ENCODE data around the gene HNRNPA2B1.
"Not testable (repeated sequence)": the region's sequence is repeated elsewhere in the genome, so short reads cannot be mapped to it uniquely, and the experiment has no call there.

HNRNPA2B1 gene

DNA sequence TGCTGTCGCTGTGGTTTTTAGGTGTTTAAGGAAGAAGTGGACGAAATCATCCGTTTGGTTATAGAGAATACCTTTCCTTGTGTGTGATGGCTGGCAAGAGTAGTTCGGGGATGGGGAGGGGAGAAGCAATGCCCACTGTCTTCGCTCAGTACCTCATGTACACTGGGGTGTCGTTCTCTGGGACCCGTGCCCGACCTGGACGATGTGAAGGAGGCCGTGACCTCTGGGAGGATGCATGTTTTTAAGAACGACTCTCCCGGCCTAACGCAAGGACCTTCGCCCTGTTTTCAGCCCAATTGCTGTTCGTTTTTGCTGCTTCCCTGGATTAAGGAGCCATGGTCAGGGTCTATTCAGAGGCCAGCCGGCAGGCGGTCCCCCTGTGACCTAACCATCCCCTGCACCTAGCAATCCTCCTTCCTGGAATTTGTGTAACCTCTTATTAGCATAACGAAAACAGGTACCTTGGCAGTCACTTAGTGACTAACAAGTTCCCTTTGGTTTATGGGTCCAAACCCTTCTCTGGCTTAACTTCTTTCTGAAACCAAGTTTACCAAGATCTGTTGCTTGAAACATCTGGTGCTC lies 47.2 kb downstream of the HNRNPA2B1 start:
- no peak for DNase-seq
- intact Hi-C loops (cut with DNase I): no loop called here

DNA sequence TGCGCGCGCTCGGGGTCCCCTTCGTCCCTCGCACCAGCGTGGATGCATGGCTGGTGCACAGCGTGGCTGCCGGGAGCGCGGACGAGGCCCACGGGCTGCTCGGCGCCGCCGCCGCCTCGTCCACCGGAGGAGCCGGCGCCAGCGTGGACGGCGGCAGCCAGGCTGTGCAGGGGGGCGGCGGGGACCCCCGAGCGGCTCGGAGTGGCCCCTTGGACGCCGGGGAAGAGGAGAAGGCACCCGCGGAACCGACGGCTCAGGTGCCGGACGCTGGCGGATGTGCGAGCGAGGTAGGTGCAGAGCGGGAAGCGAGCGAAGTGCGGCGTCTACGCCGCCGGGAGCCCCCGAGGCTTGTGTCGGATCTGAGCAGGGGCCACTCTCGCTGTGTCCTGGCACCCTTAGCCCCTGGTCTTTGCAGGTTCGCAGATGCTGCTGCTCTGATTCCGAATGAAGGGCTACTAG lies 47.7 kb downstream of the HNRNPA2B1 start:
- intact Hi-C loops (cut with DNase I); DNase-seq: not testable (repeated sequence)

DNA sequence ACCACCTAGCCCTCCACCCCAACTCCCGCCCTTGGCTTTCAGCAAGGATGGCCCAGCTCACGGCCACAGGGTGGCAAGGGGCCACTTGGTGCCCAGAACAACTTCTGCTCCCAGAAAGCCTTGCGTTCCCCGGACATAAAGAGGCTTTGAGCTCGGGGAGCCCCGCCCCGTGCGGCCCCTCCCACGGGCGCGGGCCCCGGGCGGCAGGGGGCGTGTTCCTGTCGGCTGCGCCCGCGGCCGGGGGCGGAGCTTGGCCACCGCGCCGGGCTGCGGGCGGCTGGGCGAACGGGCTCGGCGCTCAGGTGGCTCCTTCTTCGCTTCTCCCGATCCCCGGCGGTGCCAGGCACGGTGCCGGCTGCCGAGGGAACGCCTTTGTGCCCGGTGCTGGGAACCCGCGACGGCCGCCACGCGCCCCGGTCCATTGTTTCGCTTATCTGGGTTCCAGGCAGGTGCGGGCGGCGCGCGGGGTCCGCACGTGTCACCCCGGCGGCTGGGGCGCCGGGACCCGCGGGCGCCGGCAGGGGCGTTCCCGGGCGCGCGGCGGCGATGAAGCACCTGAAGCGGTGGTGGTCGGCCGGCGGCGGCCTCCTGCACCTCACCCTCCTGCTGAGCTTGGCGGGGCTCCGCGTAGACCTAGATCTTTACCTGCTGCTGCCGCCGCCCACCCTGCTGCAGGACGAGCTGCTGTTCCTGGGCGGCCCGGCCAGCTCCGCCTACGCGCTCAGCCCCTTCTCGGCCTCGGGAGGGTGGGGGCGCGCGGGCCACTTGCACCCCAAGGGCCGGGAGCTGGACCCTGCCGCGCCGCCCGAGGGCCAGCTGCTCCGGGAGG lies 48.4 kb downstream of the HNRNPA2B1 start, which contains the start of gene NFE2L3:
Gene NFE2L3, plus strand, starts transcription at position 246 of the 829 bp plus-strand sequence. Its CDS starts 301 bp downstream, at position 547.
- intact Hi-C loops (cut with DNase I): no loop called here
- peak; percentile 44 to 88 (median 73) for DNase-seq

DNA sequence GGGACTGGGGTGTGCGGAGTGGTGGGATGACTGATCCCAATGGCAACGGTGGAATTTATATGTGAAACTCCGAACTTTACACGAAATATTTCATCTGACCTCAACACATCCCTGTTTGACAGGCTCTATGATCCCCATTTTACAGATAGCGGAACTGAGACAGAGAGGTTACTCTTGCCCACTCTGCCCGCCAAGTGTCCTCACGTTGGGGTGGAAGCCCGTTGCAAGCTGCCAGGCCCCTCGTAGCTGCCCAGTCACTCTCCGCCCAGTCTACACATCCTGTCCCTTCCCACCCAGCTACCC lies 48.9 kb downstream of the HNRNPA2B1 start:
- intact Hi-C loops (cut with DNase I): no loop called here

DNA sequence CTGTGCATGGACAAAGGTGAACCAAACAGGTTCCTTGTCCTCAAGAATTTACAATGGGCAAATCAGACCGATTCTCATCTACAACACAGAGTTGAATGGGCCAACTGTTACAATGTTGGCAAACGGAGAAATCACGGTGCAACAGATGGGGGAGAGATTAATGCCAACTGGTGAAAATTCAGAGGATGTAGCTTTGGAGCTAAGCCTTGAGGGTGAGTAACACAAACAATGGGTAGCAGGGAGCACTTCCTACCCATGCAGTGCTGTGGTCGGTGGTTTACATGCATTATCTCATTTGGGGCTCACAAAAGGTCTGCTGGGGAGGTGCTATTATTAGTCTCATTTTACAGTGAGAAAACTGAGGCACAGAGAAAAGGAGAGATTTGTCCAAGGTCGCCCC lies 49.5 kb downstream of the HNRNPA2B1 start:
- DNase-seq: no peak
- intact Hi-C loops (cut with DNase I): no loop called here

More for the DNA sequence above, 48.9 kb downstream of the HNRNPA2B1 start:
- no peak for DNase-seq

DNA sequence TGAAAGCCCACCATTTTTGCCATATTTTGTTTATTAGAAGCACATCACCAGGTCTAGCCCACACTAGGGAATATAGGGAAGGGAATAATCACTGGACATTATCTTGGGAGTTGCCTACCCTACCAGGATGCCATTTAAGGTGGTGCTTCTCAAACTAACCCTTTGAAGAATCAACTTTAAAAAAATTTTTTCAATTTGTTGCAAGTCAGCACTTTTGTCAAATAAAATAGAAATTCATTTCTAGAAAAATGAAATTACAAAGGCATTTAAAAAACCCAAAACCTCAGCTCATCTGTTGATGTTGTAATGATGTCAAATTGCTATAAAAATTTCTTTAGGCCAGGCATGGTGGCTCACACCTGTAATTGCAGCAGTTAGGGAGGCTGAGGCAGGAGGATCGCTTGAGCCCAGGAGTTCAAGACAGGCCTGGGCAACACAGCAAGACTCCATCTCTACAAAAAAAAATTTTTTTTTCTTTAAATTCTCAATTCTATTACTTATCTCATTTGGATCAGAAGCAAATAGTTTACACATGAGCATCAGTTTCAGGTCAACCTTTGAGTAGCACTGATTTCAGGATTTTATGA lies 51.1 kb downstream of the HNRNPA2B1 start:
- intact Hi-C loops (cut with DNase I): no loop called here
- no peak for DNase-seq

DNA sequence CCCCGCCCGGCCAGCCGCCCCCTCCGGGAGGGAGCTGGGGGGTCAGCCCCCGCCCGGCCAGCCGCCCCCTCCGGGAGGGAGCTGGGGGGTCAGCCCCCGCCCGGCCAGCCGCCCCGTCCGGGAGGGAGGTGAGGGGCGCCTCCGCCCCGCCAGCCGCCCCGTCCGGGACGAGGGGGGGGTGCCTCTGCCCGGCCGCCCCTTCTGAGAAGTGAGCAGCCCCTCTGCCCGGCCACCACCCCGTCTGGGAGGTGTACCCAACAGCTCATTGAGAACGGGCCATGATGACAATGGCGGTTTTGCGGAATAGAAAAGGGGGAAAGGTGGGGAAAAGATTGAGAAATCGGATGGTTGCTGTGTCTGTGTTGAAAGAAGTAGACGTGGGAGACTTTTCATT lies 52.2 kb downstream of the HNRNPA2B1 start:
- DNase-seq; intact Hi-C loops (cut with DNase I): not testable (repeated sequence)

DNA sequence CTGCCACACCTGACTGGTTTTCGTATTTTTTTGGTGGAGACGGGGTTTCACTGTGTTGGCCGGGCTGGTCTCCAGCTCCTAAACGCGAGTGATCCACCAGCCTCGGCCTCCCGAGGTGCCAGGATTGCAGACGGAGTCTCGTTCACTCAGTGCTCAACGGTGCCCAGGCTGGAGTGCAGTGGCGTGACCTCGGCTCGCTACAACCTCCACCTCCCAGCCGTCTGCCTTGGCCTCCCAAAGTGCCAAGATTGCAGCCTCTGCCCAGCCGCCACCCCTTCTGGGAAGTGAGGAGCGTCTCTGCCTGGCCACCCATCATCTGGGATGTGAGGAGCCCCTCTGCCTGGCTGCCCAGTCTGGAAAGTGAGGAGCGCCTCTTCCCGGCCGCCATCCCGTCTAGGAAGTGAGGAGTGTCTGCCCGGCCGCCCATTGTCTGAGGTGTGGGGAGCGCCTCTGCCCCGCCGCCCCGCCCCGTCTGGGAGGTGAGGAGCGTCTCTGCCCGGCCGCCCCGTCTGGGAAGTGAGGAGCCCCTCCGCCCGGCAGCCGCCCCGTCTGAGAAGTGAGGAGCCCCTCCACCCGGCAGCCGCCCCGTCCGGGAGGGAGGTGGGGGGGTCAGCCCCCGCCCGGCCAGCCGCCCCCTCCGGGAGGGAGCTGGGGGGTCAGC lies 52.8 kb downstream of the HNRNPA2B1 start:
- intact Hi-C loops (cut with DNase I); DNase-seq: not testable (repeated sequence)

DNA sequence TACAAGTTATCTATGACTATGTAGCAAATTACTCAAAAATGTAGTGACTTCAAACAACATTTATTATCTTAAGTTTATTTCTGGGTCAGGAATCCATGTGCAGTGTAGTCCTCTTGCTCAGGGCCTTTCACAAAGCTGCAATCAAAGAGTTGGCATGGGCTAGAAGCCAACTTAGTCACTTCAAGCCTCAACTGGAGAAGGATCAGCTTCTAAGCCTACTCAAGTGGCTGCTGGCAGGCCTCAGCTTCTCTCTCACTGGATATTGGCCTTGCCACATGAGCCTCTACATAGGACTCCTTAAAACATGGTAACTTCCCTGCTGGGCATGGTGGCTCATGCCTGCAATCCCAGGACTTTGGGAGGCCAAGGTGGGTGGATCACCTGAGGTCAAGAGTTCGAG lies 53.5 kb downstream of the HNRNPA2B1 start:
- no peak for DNase-seq
- intact Hi-C loops (cut with DNase I): no loop called here

DNA sequence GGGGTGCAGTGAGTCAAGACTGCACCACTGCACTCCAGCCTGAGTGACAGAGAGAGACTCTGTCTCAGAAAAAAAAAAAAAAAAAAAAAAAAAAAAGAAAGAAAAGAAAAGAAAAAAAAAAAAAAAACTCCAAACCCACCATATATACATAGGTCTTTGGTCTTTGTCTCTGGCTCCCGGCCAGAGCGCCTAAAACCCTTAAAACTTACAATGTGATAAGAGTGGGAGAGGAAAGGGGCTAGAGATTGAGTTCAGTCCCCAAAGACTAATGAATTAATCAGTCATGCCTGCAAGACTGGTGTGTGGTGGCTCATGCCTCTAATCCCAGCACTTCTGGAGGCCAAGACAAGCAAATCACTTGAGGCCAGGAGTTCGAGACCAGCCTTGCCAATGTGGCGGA lies 55.3 kb downstream of the HNRNPA2B1 start:
- intact Hi-C loops (cut with DNase I): no loop called here
- no peak for DNase-seq

DNA sequence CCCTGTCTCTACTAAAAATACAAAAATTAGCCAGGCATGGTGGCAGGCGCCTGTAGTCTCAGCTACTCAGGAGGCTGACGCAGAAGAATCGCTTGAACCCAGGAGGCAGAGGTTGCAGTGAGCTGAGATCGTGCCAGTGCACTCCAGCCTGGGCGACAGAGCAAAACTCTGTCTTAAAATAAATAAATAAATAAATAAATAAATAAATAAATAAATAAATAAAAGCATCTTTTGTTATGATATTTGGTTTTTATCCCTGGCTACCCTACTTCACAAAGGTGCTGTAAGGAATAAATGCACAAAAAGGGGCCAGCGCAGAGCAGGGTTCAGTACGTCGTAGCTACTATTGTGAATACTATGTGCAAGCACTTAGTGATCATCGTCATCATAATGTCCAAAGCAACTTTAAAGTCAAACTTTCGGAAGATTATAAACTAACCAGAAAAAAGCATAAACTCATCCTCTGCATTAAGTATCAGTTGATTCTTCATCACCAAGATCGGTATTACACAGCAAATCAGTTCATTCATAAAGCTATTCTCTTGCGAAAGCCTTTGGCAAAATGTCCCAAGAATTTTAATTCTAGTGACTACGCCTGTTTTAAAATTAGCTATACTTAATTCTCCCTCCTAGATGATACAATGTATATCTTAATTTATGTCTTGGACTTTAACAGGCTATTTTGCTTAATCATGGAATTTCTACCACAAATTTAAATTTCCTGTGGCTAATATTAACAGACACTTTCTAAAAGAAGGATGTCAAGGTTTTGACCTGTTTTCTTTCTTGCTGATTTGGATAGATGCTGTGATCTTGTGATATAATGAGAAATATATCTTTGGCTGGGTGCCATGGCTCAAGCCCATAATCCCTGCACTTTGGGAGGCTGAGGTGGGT lies 56.1 kb downstream of the HNRNPA2B1 start:
- intact Hi-C loops (cut with DNase I): no loop called here
- no peak for DNase-seq

DNA sequence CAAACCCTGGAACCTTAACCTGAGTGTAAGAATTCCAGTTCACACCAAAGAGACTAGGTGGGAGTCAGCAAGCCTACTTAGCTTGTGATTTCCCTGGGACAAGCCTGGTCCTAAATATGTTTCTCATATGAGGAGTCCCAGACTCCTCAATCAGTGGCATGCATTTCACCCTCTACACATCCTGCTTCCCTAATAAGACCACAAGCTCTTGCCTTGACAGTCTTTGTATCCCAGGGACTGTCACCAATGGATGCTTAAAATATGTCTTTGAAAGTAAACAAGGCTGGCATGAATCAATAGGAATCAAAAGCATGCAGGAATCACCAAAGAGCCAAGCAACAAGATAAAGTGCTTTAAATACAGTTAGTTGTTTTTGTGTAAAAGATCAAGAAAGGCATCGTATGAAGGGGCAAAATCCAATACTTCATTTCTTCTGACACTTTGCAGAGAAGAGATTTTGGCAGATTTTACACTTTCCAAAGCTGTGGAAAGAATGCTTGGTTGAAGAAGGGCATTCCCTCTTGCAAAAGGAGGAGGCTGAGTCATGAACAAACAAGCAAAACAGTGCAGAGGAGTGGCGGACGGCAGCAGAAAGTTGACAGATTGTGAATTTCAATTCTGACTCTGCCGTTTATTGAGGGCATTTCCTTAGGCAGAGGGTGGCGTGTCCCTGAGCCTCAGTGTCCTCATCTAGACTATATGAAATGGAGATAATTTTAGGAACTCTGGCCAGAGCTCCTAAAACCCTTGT lies 57.1 kb downstream of the HNRNPA2B1 start:
- intact Hi-C loops (cut with DNase I): no loop called here
- DNase-seq: no peak

DNA sequence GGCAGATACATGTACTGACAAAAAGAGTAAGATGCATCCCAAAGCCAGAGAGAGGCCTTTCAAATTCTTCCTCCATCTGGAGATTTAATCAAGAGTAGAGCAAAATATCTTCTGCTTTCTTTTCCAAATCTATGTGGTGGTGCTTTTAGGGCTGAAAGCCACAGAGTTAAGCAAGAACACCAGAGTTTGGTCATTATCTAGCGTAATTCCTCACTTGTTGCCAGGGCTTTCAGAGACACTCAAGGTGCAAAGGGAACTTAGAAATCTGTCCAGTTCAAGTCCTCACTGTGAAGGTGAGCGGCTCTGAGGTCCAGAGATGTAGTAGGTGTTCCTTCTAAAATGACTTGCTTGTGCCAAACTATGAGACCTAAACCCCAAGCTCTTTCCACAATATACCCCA lies 59.5 kb downstream of the HNRNPA2B1 start:
- no peak for DNase-seq
- intact Hi-C loops (cut with DNase I): no loop called here

DNA sequence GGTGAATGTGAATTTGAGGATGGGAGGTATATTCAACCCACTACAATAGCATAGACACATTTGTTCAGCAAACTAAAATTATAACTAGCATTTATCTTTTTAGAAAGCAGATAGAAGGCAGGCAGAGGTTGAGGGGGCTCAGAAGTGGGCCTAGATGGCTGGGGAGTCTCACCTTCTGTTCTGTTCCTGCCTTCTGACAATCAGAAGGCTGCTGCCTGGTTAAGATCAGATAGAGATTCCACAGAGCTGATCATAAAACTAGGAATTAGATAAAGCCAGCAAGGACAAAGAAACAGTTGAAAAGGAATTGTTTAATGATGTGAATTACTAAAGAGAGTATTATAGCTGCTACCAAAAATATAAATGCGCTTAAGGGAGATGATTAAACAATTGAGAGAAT lies 60.2 kb downstream of the HNRNPA2B1 start:
- no peak for DNase-seq
- intact Hi-C loops (cut with DNase I): no loop called here
